Hepatocyte (in vitro differentiated cells): ENCODE data around the gene PKNOX2. TPM values are rescaled to one million over a fixed set of nuclear protein-coding genes. Genes with fewer than 3 reads are reported as not detected.

Source experiments
- DNase-seq: peaks from one replicate; pipeline ENCODE4 v3.0.0-alpha.2; 2016; ENCODE audit warnings: low spot score
- H2AFZ ChIP-seq: fragments of 200-600 bp; sonication (generic); 2 replicates; pipeline ENCODE4 v1.6.0; 2016; ENCODE audit warnings: antibody characterized with exemption, mild to moderate bottlenecking
- H3K27ac ChIP-seq: fragments of 200-600 bp; sonication (generic); 2 replicates; pipeline ENCODE4 v1.5.1; 2016; ENCODE audit warnings: mild to moderate bottlenecking
- H3K27me3 ChIP-seq: fragments of 200-600 bp; sonication (generic); 2 replicates; pipeline ENCODE4 v1.6.1; 2016
- H3K36me3 ChIP-seq: fragments of 200-600 bp; sonication (generic); replicated peaks from 2 replicates; pipeline ENCODE4 v1.5.1; 2016; ENCODE audit warnings: low read depth; ENCODE audit not compliant: insufficient read depth
- H3K4me1 ChIP-seq: fragments of 200-600 bp; sonication (generic); 2 replicates; pipeline ENCODE4 v1.5.1; 2016; ENCODE audit warnings: mild to moderate bottlenecking, moderate library complexity; ENCODE audit not compliant: insufficient read depth
- H3K4me2 ChIP-seq: fragments of 200-600 bp; sonication (generic); 2 replicates; pipeline ENCODE4 v1.6.0; 2016
- H3K4me3 ChIP-seq: fragments of 200-600 bp; sonication (generic); 2 replicates; pipeline ENCODE4 v1.5.1; 2016; ENCODE audit warnings: mild to moderate bottlenecking
- H3K79me2 ChIP-seq: fragments of 200-600 bp; sonication (generic); 2 replicates; pipeline ENCODE4 v1.6.0; 2017; ENCODE audit warnings: mild to moderate bottlenecking
- H3K9me2 ChIP-seq: fragments of 200-600 bp; sonication (generic); replicated peaks from 2 replicates; pipeline ENCODE4 v1.6.0; 2017; ENCODE audit warnings: mild to moderate bottlenecking; ENCODE audit not compliant: insufficient read depth
- H3K9me3 ChIP-seq: fragments of 200-600 bp; sonication (generic); 2 replicates; pipeline ENCODE4 v1.5.1; 2016; ENCODE audit warnings: low read depth, mild to moderate bottlenecking
- H4K20me1 ChIP-seq: fragments of 200-600 bp; sonication (generic); 2 replicates; pipeline ENCODE4 v1.6.0; 2016; ENCODE audit warnings: mild to moderate bottlenecking; ENCODE audit not compliant: insufficient read depth, poor library complexity, severe bottlenecking
- CTCF ChIP-seq: fragments of 200-600 bp; sonication (generic); IDR thresholded peaks from 2 replicates; pipeline ENCODE4 v1.5.1; 2016; ENCODE audit warnings: antibody characterized with exemption, mild to moderate bottlenecking; ENCODE audit not compliant: poor library complexity
- EZH2 ChIP-seq: fragments of 200-600 bp; sonication (generic); IDR thresholded peaks from 2 replicates; pipeline ENCODE4 v1.6.1; 2016; ENCODE audit warnings: antibody characterized with exemption, mild to moderate bottlenecking, borderline replicate concordance
- EZH2phosphoT487 ChIP-seq: fragments of 200-600 bp; sonication (generic); IDR thresholded peaks from one replicate; pipeline ENCODE4 v1.6.1; 2018; ENCODE audit warnings: antibody characterized with exemption, mild to moderate bottlenecking, low read depth, moderate library complexity; ENCODE audit not compliant: unreplicated experiment, severe bottlenecking
- WGBS: methylation state at CpG from one replicate; pipeline ENCODE4 v1.1.6; 2016; ENCODE audit warnings: low lambda C conversion rate; ENCODE audit errors: missing lambda C conversion rate; 5-methylcytosine and 5-hydroxymethylcytosine counted together
- polyA plus RNA-seq: library from polyadenylated mRNA; unstranded; fragments of >200 nt; fragmentation: Nextera tagmentation; extraction: Ambion mirVana; gene quantifications from 2 replicates; pipeline ENCODE4 v1.2.1, GENCODE V29; 2016
- total RNA-seq: library from RNA; depleted of rRNA; stranded (reverse); fragments of >200 nt; gene quantifications from 2 replicates; pipeline ENCODE4 v1.2.3, GENCODE V29; 2014

Gene PKNOX2
- total and polyA plus RNA-seq, 2 experiments from 2014 or later = 3.0 to 3.1 TPM

GRCh38 chr11:125343086-125343717 lies 178.7 kb downstream of the PKNOX2 start:
- peak overlapping the region; percentile 58 for H3K4me2 ChIP-seq
- no peak for DNase-seq
- no peaks in the 10 kb centered on the region for H3K27me3 ChIP-seq
- no peaks in the 10 kb centered on the region for H3K9me3 ChIP-seq
- 59% methylated on average over 7 of the region's 7 CpGs for WGBS
- H3K4me3 ChIP-seq = no peak overlapping the region
- no peaks in the 10 kb centered on the region for H3K36me3 ChIP-seq
- H4K20me1 ChIP-seq = no peaks in the 10 kb centered on the region
- no peak overlapping the region for H2AFZ ChIP-seq
- no peaks in the 10 kb centered on the region for H3K79me2 ChIP-seq
- TF ChIP-seq EZH2phosphoT487 = no peak
- no peak for TF ChIP-seq CTCF
- TF ChIP-seq EZH2 = no peak
- no peaks in the 10 kb centered on the region for H3K9me2 ChIP-seq
- peaks cover 41% of the 10 kb centered on the region for H3K4me1 ChIP-seq
- H3K27ac ChIP-seq = peak overlapping the region; percentile 73

- Histone ChIP-seq H3K9me2 (no peaks in the 10 kb centered on the region), H3K36me3 (no peaks in the 10 kb centered on the region), H3K79me2 (no peaks in the 10 kb centered on the region), H3K27me3 (no peaks in the 10 kb centered on the region), H3K27ac (peak overlapping the region; percentile 73), H2AFZ (no peak overlapping the region), H3K4me3 (no peak overlapping the region), H4K20me1 (no peaks in the 10 kb centered on the region), H3K4me2 (peak overlapping the region; percentile 58), H3K4me1 (peaks cover 36% of the 10 kb centered on the region), H3K9me3 (no peaks in the 10 kb centered on the region)
- TF ChIP-seq EZH2phosphoT487 (no peak), EZH2 (no peak)
- WGBS = 27% methylated on average over 13 of the region's 13 CpGs
- DNase-seq = peak; percentile 68
These were observed 179.2 kb downstream of the PKNOX2 start for GRCh38 chr11:125343718-125344131.

GRCh38 chr11:125344846-125345420 lies 180.4 kb downstream of the PKNOX2 start:
- Histone ChIP-seq H3K36me3 (no peaks in the 10 kb centered on the region), H3K4me3 (no peak overlapping the region), H4K20me1 (no peaks in the 10 kb centered on the region), H2AFZ (no peak overlapping the region), H3K9me3 (no peaks in the 10 kb centered on the region), H3K27ac (no peak overlapping the region), H3K79me2 (no peaks in the 10 kb centered on the region), H3K9me2 (no peaks in the 10 kb centered on the region), H3K27me3 (no peaks in the 10 kb centered on the region), H3K4me2 (no peak overlapping the region), H3K4me1 (peaks cover 25% of the 10 kb centered on the region)
- no peak for TF ChIP-seq EZH2
- TF ChIP-seq CTCF = no peak
- no peak for TF ChIP-seq EZH2phosphoT487
- 98% methylated on average over 4 of the region's 4 CpGs for WGBS
- no peak for DNase-seq

GRCh38 chr11:125345421-125346178 lies 181.0 kb downstream of the PKNOX2 start:
- no peaks in the 10 kb centered on the region for H3K79me2 ChIP-seq
- no peak overlapping the region for H3K4me3 ChIP-seq
- H3K4me2 ChIP-seq = no peak overlapping the region
- no peak overlapping the region for H2AFZ ChIP-seq
- no peaks in the 10 kb centered on the region for H3K36me3 ChIP-seq
- TF ChIP-seq EZH2 (no peak), EZH2phosphoT487 (no peak), CTCF (peak; percentile 92)
- peaks cover 19% of the 10 kb centered on the region for H3K4me1 ChIP-seq
- WGBS = 41% methylated on average over 19 of the region's 20 CpGs
- no peaks in the 10 kb centered on the region for H3K9me2 ChIP-seq
- H3K27me3 ChIP-seq = no peaks in the 10 kb centered on the region
- no peaks in the 10 kb centered on the region for H3K9me3 ChIP-seq
- no peaks in the 10 kb centered on the region for H4K20me1 ChIP-seq
- DNase-seq = peak; percentile 84
- H3K27ac ChIP-seq = no peak overlapping the region
